Measurements from ENCODE around the gene DTD1. TPM values are rescaled to one million over a fixed set of nuclear protein-coding genes. Genes with fewer than 3 reads are reported as not detected.

The DTD1 gene
- polyA plus RNA-seq, 1 of the 3 experiments (the other 2 are of a cell fraction), result 81.1 TPM

- H3K9ac ChIP-seq, result no peak overlapping the region
- no peaks in the 10 kb centered on the region for H3K36me3 ChIP-seq (replicated peaks in 1 of 2; ENCODE audit: control insufficient read depth in 1 of 2, insufficient read depth in 2 of 2, low read length in 1 of 2)
- H3K4me2 ChIP-seq, result no peak overlapping the region
- no peaks in the 10 kb centered on the region for H3K27me3 ChIP-seq (ENCODE audit: insufficient read depth)
- no peak for DNase-seq
- ChIA-PET POLR2A (no interaction called here), CTCF (interaction anchor here (0.9 kb wide), 1 partner anchor 10 kb away, joined by 3 read pairs; no protein-coding TSS in a partner anchor)
- H3K27ac ChIP-seq (ENCODE audit: low read depth in 2 of 2, low read length in 1 of 2), result no peak overlapping the region
- no peaks in the 10 kb centered on the region for H3K79me2 ChIP-seq (ENCODE audit: insufficient read depth)
- TF ChIP-seq FOXJ3 (CRISPR knock-in tag; IDR thresholded peaks at IDR 0.05) (no peak), TEAD4 (IDR thresholded peaks at IDR 0.05; ENCODE audit: borderline replicate concordance, insufficient read depth) (no peak), EP300 (IDR thresholded peaks at IDR 0.05; ENCODE audit: borderline replicate concordance in 1 of 2, low read depth in 1 of 2, low read length in 1 of 2) (no peak), ELF1 (IDR thresholded peaks at IDR 0.05) (no peak), RXRA (IDR thresholded peaks at IDR 0.05; ENCODE audit: borderline replicate concordance, low read depth) (no peak), MAX (IDR thresholded peaks at IDR 0.05; ENCODE audit: low read depth) (no peak), JUND (IDR thresholded peaks at IDR 0.05) (no peak), RFX5 (IDR thresholded peaks at IDR 0.05; ENCODE audit: low read length) (no peak), REST (IDR thresholded peaks at IDR 0.05; ENCODE audit: low read depth, low read length) (no peak), SIN3A (IDR thresholded peaks at IDR 0.05; ENCODE audit: borderline replicate concordance, low read depth, low read length) (no peak), RAD21 (IDR thresholded peaks at IDR 0.05; ENCODE audit: low read length) (no peak), CTCF (IDR thresholded peaks at IDR 0.05) (no peak)
- no peaks in the 10 kb centered on the region; a peak in 1 of 4 replicates for H3K4me1 ChIP-seq (ENCODE audit: control insufficient read depth in 1 of 2, insufficient read depth in 2 of 2, low read depth in 1 of 2, low read length in 1 of 2)
- no peaks in the 10 kb centered on the region for H3F3A ChIP-seq (replicated peaks; ENCODE audit: insufficient read depth)
- H3K9me2 ChIP-seq, result no peaks in the 10 kb centered on the region
- H2AFZ ChIP-seq (ENCODE audit: low read depth), result no peak overlapping the region
- H3K4me3 ChIP-seq (ENCODE audit: low read depth in 2 of 2, low read length in 1 of 2), result no peak overlapping the region
- no peaks in the 10 kb centered on the region for H4K20me1 ChIP-seq (ENCODE audit: insufficient read depth)
- WGBS (ENCODE audit: low lambda C conversion rate), result 83% methylated on average over 5 of the region's 5 CpGs
- no peaks in the 10 kb centered on the region for H3K9me3 ChIP-seq
Observed at GRCh38 chr20:18754030-18754652, 166.3 kb downstream of the DTD1 start.
